Hematopoietic multipotent progenitor cell treated with erythropoietin and hydrocortisone succinate and interleukin-3 and kit ligand, for 17 days (in vitro differentiated cells): ENCODE measurements around the gene FOXF1.

Experiments used
- DNase-seq: peaks from one replicate; pipeline ENCODE4 v3.0.0-alpha.2; 2015; ENCODE audit warnings: low spot score

The FOXF1 gene

GRCh38 chr16:86510465-86511261 lies at the start of gene FOXF1:
FOXF1 (plus strand) TSS chr16:86510527; CDS start chr16:86510570, 43 bp downstream.
- no peak for DNase-seq

- no peak for DNase-seq
Observed at GRCh38 chr16:86461037-86461436, 49.3 kb upstream of the FOXF1 start.

DNA sequence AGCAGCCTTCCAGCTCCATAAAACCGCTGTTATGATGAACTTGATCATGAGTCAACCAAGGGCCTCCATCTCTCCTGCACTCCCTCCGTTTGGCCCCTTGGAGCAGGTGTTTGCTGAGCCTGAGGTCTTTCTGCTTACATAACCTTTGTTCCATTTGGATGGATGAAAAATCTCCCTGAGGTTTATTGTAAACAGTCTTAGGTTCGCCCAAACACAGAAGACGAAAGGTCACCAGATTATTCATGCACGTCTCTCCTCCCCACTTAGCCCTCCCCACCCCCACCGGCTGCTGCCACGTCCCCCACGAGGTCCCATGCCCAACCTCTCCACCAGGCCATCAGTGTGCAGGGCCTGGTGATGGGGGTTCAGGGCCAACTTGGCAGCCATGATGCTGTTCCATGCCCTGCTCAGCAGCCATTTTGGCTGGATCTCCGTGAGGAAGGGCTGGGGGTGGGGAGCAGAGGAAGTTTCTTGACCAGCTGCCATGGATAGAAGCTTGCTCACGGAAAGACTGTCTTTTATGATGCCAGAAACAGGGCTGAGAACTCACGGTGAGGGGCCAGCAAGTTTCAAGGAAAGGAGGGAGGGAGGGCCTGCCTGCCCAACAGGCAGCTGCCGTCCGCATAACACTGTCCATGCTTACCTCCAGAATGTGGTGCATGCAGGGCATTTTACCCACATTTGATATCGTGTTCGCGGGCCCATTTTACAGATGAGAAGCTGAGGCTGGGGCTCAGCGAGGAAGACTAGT lies 47.8 kb upstream of the FOXF1 start:
- DNase-seq, result no peak

DNA sequence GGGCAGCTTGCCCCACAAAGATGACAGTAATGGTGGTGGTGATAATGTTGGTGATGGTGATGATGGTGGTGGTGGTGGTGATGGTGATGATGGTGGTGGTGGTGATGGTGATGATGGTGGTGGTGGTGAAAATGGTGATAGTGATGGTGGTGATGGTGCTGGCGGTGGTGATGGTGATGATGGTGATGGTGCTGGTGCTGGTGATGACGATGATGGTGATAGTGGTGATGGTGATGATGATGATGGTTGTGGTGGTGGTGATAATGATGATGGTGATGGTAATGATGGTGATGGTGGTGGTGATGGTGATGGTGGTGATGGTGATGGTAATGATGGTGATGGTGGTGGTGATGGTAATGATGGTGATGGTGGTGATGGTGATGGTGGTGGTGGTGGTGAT lies 46.3 kb upstream of the FOXF1 start:
- DNase-seq, result no peak

DNA sequence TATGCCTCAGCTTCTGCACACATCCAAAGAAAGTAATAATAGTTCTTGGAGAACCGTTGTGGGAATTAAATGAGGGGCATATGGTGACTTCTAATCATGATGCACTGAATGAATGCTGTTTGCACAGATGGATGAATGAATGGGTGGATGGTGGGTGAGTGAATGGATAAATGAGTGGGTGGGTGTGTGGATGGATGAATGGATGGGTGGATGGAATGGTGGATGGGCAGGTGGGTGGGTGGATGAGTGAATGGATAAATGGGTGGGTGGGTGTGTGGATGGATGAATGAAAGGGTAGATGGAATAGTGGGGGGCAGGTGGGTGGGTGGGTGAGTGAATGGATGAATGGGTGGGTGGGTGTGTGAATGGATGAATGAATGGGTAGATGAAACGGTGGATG lies 44.9 kb upstream of the FOXF1 start:
- no peak for DNase-seq

- no peak for DNase-seq
Observed at GRCh38 chr16:86466696-86467406, 43.5 kb upstream of the FOXF1 start.

- no peak for DNase-seq
Observed at GRCh38 chr16:86467490-86467889, 42.8 kb upstream of the FOXF1 start.

- DNase-seq, result no peak
Observed at GRCh38 chr16:86470964-86471363, 39.4 kb upstream of the FOXF1 start.

GRCh38 chr16:86471896-86472295 lies 38.4 kb upstream of the FOXF1 start:
- no peak for DNase-seq

DNA sequence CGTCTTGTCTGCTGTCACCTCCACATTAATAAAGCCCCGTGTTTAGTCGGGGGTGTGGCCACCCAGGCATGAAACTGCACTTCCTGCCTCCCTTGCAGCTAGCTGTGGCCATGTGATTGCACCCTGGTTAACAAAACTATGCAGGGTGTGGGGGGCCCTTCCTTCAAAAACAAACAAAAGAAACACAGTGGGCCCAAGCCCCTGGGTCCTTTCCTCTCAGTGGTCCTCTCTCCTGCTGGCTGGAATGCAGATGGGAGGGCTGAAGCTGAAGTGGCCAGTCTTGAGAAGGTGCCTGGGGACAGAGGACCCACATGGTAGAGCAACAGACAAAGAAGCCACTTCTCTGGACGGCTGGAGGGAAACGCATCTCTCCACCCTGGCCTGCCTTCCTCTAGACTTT lies 38.0 kb upstream of the FOXF1 start:
- no peak for DNase-seq

- DNase-seq, result no peak
Observed at GRCh38 chr16:86476956-86477534, 33.3 kb upstream of the FOXF1 start.

- no peak for DNase-seq
Observed at GRCh38 chr16:86477642-86478041, 32.7 kb upstream of the FOXF1 start.

DNA sequence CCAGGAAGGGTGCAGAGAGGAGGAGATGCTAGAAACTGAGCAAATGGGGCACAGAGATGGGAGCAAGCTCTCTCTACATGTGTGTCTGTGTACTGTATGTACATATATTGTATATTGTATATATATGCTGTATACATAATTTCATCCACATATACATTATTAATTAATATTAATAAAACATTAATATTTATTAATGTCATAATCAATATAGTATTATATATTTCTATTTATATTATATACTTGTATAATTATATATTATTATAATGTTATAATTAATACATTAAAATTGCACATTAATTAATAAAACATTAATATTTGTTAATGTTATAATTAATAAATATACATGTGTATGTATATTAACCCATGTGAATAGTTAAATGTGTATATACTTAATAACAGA lies 31.5 kb upstream of the FOXF1 start:
- no peak for DNase-seq

DNA sequence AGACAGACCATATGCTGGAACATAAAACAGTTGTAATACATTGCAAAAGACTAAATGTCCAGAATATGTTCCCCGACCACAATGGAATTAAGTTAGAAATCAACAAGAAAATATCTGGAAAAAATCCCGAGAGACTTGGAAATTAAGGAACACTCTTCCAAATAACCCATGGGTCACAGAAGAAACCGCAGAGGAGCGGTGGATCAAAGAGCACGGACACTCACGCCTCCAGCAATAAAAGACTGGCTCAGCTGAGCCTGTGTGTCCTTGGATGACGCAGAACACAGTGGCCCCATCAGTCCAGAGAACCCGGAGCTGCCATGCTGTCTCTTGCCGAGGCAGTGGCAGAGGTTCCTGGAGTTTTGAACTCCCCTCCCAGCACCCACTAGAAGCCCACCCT lies 30.9 kb upstream of the FOXF1 start:
- DNase-seq, result no peak

GRCh38 chr16:86480444-86480843 lies 29.9 kb upstream of the FOXF1 start:
- DNase-seq, result no peak

- DNase-seq, result no peak
Observed at GRCh38 chr16:86481607-86482006, 28.7 kb upstream of the FOXF1 start.

DNA sequence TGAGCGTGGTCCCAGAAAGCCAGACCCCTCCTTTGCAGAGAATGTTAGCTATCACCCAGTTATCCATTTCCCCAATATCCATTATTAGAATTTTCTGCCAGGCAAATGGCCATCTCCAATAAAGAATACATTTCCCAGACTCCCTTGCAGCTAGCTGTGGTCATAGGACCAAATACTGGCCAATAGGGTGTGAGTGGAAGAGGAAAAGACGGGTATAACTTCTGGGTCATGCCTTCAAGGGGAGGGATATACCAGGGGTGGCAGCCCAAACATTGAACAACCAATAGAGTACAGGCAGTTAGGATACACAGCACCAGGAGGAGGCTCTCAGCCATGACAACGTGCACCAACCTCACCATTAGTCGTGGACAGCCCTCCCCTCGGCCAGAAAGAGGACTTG lies 26.1 kb upstream of the FOXF1 start:
- DNase-seq, result no peak

DNA sequence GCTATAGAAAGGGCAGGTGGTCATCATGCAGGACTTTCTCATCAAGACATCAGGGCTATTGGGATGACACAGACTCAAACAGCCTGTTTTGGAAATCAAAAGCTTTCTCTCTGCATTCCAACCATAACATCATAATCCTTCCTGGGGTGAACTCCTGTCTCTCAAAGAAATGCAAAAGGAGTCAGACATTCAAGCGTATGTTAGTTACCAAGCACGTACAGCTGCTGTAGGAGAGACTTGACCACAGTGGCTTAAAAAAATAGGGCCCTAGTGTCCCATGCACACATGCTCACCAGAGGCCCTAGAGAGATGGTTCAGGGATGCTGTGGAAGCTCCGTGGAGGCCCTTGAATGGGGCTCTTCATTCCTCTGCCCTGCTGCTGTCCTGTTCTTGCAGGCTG lies 24.6 kb upstream of the FOXF1 start:
- DNase-seq, result no peak

DNA sequence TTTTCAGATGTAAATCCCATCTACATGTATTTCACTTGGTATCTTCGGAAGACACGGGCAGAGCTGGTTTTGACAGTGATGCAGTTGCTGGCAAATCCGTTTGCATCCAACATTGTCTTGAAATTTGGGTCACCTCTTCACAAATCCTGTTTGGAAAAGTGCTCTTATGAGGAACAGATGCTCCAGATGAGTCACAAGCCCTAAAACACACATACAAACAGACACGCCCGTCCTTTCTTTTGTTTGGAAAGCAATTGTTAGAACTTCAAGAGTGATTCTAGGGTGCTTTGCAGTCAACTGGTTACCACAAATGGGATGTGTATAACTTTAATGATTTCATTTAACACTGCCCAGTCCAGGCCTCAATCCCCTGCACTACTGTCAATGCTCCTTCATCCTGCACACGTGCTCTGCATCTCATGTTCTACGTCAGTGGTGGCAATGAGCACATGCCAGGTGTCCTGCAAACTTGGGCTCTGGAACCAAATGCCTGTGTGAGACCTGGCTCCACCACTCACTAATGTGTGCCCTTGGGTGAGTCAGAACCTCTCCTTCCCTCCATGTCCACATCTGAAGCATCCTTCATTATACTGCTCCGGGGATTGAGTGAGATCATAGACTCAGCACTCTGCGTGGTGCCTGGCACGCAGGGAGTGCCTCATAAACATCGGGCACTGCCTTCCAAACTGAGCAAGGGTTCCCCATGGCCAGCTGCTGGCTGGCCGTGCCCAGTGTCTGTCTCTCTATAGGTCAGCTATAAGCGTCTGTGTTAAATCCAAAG lies 19.3 kb upstream of the FOXF1 start:
- no peak for DNase-seq

DNA sequence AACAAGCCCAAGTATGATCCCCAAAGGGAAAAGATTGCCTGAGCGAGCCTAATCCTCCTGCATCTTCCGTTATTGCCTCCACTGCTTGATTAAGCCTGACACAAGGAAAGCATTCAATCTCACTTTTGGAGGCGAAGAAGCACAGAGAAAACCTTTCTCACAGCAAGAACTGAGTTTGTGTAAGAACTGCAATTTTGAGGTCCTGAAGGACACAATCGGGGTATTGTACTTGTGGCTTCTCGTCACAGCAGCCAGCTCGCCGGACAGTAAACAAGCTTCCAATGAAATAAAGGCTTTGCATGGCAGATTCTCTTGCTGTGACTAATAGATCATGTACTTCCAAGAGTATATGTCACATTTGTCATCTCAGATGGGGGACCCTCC lies 18.7 kb upstream of the FOXF1 start:
- DNase-seq, result no peak

- DNase-seq, result no peak
Observed at GRCh38 chr16:86492267-86492960, 17.9 kb upstream of the FOXF1 start.
